H1 (cell line): ENCODE measurements around the gene TMEM108. TPM values are rescaled to one million over a fixed set of nuclear protein-coding genes. Genes with fewer than 3 reads are reported as not detected.
A peak's percentile ranks its signal among the peaks of the same experiment; 100 is the strongest.

Source experiments
- CTCF ChIA-PET: fragments of 300-600 bp; sonication (Branson Sonifier 250); formaldehyde crosslinking; loops from one replicate; lab custom pipeline; 2021; ENCODE audit not compliant: partially characterized antibody; lab: Charles Lee
- POLR2A ChIA-PET: fragments of 300-600 bp; sonication (Branson Sonifier 250); formaldehyde crosslinking; loops from one replicate; lab custom pipeline; 2021; ENCODE audit warnings: inconsistent platforms; ENCODE audit not compliant: partially characterized antibody; lab: Charles Lee
- DNase-seq, 2 experiments: peaks; one replicate each; pipeline versions ENCODE4 v3.0.0 to v3.0.0-alpha.2; 2010 to 2022; ENCODE audit warnings: low spot score in 2 of 2, low read depth in 1 of 2, mixed read lengths in 1 of 2
- FAIRE-seq: peaks from 2 replicates; lab custom pipeline; 2011; peaks lifted over from hg19 to GRCh38; lab: Jason Lieb, UNC
- H2AFZ ChIP-seq: 2 replicates; pipeline ENCODE4 v1.8.1; 2012; ENCODE audit warnings: low read length, inconsistent platforms
- H2AK5ac ChIP-seq: 2 replicates; pipeline ENCODE4 v1.6.1; 2013; ENCODE audit warnings: low read depth, low read length
- H2BK120ac ChIP-seq: replicated peaks from 2 replicates; pipeline ENCODE3; 2013; ENCODE audit warnings: low read depth, low read length, inconsistent platforms
- H2BK12ac ChIP-seq: 2 replicates; pipeline ENCODE4 v1.6.1; 2013; ENCODE audit warnings: low read depth, low read length
- H2BK15ac ChIP-seq: 2 replicates; pipeline ENCODE4 v1.6.1; 2013; ENCODE audit warnings: low read length
- H2BK20ac ChIP-seq: 2 replicates; pipeline ENCODE4 v1.6.1; 2013; ENCODE audit warnings: low read length
- H2BK5ac ChIP-seq: 2 replicates; pipeline ENCODE4 v1.6.1; 2013; ENCODE audit warnings: low read depth, low read length
- H3K14ac ChIP-seq: 2 replicates; pipeline ENCODE4 v1.6.1; 2013; ENCODE audit warnings: inconsistent platforms; ENCODE audit not compliant: insufficient read length
- H3K18ac ChIP-seq: 2 replicates; pipeline ENCODE4 v1.6.1; 2013; ENCODE audit warnings: low read length; ENCODE audit errors: extremely low read depth
- H3K23ac ChIP-seq: 2 replicates; pipeline ENCODE4 v1.6.1; 2013; ENCODE audit warnings: inconsistent platforms; ENCODE audit not compliant: insufficient read length
- H3K23me2 ChIP-seq: 2 replicates; pipeline ENCODE4 v1.6.1; 2013; ENCODE audit warnings: low read depth, low read length
- H3K27ac ChIP-seq: 2 replicates; pipeline ENCODE4 v1.6.1; 2011; ENCODE audit warnings: low read depth, low read length, inconsistent platforms
- H3K27me3 ChIP-seq, 4 experiments: replicated peaks in 1 of 4; 1 replicate in 1 of 4; 2 replicates in 3 of 4; pipeline versions ENCODE4 v1.6.1 to v1.8.1; 2011 to 2013; ENCODE audit warnings: low read length in 3 of 4, mild to moderate bottlenecking in 3 of 4, inconsistent platforms in 2 of 4, mixed read lengths in 2 of 4, moderate library complexity in 1 of 4; ENCODE audit not compliant: control insufficient read depth in 3 of 4, insufficient read depth in 3 of 4; ENCODE audit errors: extremely low read depth in 1 of 4
- H3K36me3 ChIP-seq, 4 experiments: 2 replicates each; pipeline versions ENCODE4 v1.6.1 to v1.8.1; 2011 to 2013; ENCODE audit warnings: mild to moderate bottlenecking in 4 of 4, low read length in 3 of 4, moderate library complexity in 2 of 4, control low read depth in 1 of 4, inconsistent platforms in 1 of 4; ENCODE audit not compliant: insufficient read depth in 4 of 4, control insufficient read depth in 2 of 4
- H3K4ac ChIP-seq: replicated peaks from 2 replicates; pipeline ENCODE3; 2013; ENCODE audit warnings: low read length, low read depth, mixed read lengths, inconsistent platforms; ENCODE audit not compliant: insufficient read length
- H3K4me1 ChIP-seq, 4 experiments: replicated peaks in 1 of 4; 1 replicate in 1 of 4; 2 replicates in 3 of 4; pipeline versions ENCODE4 v1.6.1 to v1.8.1; 2011 to 2013; ENCODE audit warnings: low read length in 3 of 4, inconsistent platforms in 2 of 4, mixed read lengths in 1 of 4; ENCODE audit not compliant: insufficient read depth in 4 of 4, control insufficient read depth in 3 of 4
- H3K4me2 ChIP-seq, 2 experiments: 2 replicates each; pipeline versions ENCODE4 v1.6.1 to v1.8.1; 2011 to 2013; ENCODE audit warnings: low read depth in 2 of 2, low read length in 2 of 2, control low read depth in 1 of 2, inconsistent platforms in 1 of 2, mild to moderate bottlenecking in 1 of 2; ENCODE audit not compliant: insufficient read depth in 1 of 2
- H3K4me3 ChIP-seq, 4 experiments: fragments of 200-600, 300-600 bp in 1 of 4; sonication (generic), shearing (Covaris generic), sonication (Bioruptor Twin) in 1 of 4; 2 replicates each; pipeline versions ENCODE4 v1.5.1 to v1.8.1; 2011 to 2016; ENCODE audit warnings: low read length in 4 of 4, low read depth in 3 of 4, control low read depth in 2 of 4, inconsistent platforms in 2 of 4, mild to moderate bottlenecking in 2 of 4, mixed read lengths in 1 of 4, moderate library complexity in 1 of 4; ENCODE audit not compliant: insufficient read depth in 2 of 4; ENCODE audit errors: extremely low read depth in 1 of 4
- H3K56ac ChIP-seq: replicated peaks from 2 replicates; pipeline ENCODE3; 2013; ENCODE audit warnings: low read depth, mild to moderate bottlenecking, mixed read lengths, low read length, inconsistent platforms; ENCODE audit not compliant: insufficient read length
- H3K79me1 ChIP-seq: 2 replicates; pipeline ENCODE4 v1.6.1; 2013; ENCODE audit warnings: low read depth, low read length, control low read depth
- H3K79me2 ChIP-seq, 2 experiments: 2 replicates each; pipeline versions ENCODE4 v1.6.1 to v1.8.1; 2012 to 2013; ENCODE audit warnings: low read length in 2 of 2, mild to moderate bottlenecking in 2 of 2, inconsistent platforms in 1 of 2; ENCODE audit not compliant: insufficient read depth in 2 of 2, control insufficient read depth in 1 of 2
- H3K9ac ChIP-seq, 4 experiments: replicated peaks in 1 of 4; 1 replicate in 1 of 4; 2 replicates in 3 of 4; pipeline versions ENCODE4 v1.6.1 to v1.8.1; 2011 to 2013; ENCODE audit warnings: low read depth in 3 of 4, low read length in 3 of 4, control low read depth in 2 of 4, mild to moderate bottlenecking in 2 of 4, moderate library complexity in 2 of 4, inconsistent platforms in 1 of 4; ENCODE audit errors: extremely low read depth in 1 of 4
- H3K9me3 ChIP-seq, 2 experiments: 2 replicates each; pipeline versions ENCODE4 v1.6.1 to v1.8.1; 2012 to 2013; ENCODE audit warnings: mild to moderate bottlenecking in 2 of 2, moderate library complexity in 2 of 2, control low read depth in 1 of 2, inconsistent platforms in 1 of 2, low read depth in 1 of 2, low read length in 1 of 2, mixed read lengths in 1 of 2; ENCODE audit not compliant: insufficient read depth in 2 of 2
- H4K20me1 ChIP-seq, 2 experiments: replicated peaks in 1 of 2; 2 replicates each; pipeline versions ENCODE3 to v1.8.1; 2011 to 2013; ENCODE audit warnings: inconsistent platforms in 2 of 2, low read length in 2 of 2, mild to moderate bottlenecking in 1 of 2; ENCODE audit not compliant: insufficient read depth in 2 of 2, control insufficient read depth in 1 of 2
- H4K5ac ChIP-seq: 2 replicates; pipeline ENCODE4 v1.6.1; 2013; ENCODE audit warnings: low read length, low read depth, mixed read lengths, inconsistent platforms; ENCODE audit not compliant: insufficient read length
- H4K8ac ChIP-seq: 2 replicates; pipeline ENCODE4 v1.8.0; 2013; ENCODE audit warnings: mild to moderate bottlenecking, moderate library complexity, low read length, inconsistent platforms; ENCODE audit not compliant: insufficient read depth; ENCODE audit errors: extremely low read depth
- H4K91ac ChIP-seq: replicated peaks from 2 replicates; pipeline ENCODE3; 2013; ENCODE audit warnings: low read length, mixed read lengths, inconsistent platforms; ENCODE audit not compliant: insufficient read length
- ATF3 ChIP-seq: IDR thresholded peaks from 2 replicates; pipeline ENCODE4 v1.6.1; 2011; ENCODE audit warnings: low read depth, mild to moderate bottlenecking, low read length; ENCODE audit not compliant: insufficient read depth
- CHD2 ChIP-seq: IDR thresholded peaks from 2 replicates; pipeline ENCODE4 v1.6.1; 2012; ENCODE audit warnings: low read length, improper control_type of control experiment
- CREB1 ChIP-seq: IDR thresholded peaks from 2 replicates; pipeline ENCODE4 v1.6.1; 2012; ENCODE audit warnings: inconsistent platforms
- EGR1 ChIP-seq: IDR thresholded peaks from 2 replicates; pipeline ENCODE4 v1.6.1; 2011; ENCODE audit warnings: low read depth, low read length, borderline replicate concordance
- EP300 ChIP-seq, 2 experiments: IDR thresholded peaks; 1 replicate in 1 of 2; 2 replicates in 1 of 2; pipeline ENCODE4 v1.6.1; 2011 to 2012; ENCODE audit warnings: low read depth in 2 of 2, low read length in 2 of 2, mild to moderate bottlenecking in 2 of 2, borderline replicate concordance in 1 of 2, inconsistent platforms in 1 of 2, moderate library complexity in 1 of 2
- GABPA ChIP-seq: IDR thresholded peaks from 2 replicates; pipeline ENCODE4 v1.6.1; 2011; ENCODE audit warnings: mild to moderate bottlenecking, low read length, moderate library complexity, borderline replicate concordance; ENCODE audit not compliant: insufficient read depth
- KDM5A ChIP-seq: fragments of 200-600 bp; IDR thresholded peaks from 2 replicates; pipeline ENCODE4 v1.7.1; 2012; ENCODE audit warnings: mild to moderate bottlenecking, low read length, inconsistent platforms, mixed read lengths
- PHF8 ChIP-seq: fragments of 200-600 bp; sonication (generic); conservative IDR thresholded peaks from 2 replicates; pipeline ENCODE4 v1.7.1; 2012; ENCODE audit warnings: low read depth, mild to moderate bottlenecking, inconsistent platforms, low read length, moderate library complexity
- SIX5 ChIP-seq: IDR thresholded peaks from 2 replicates; pipeline ENCODE4 v1.6.1; 2011; ENCODE audit warnings: mild to moderate bottlenecking, low read depth, low read length
- SP2 ChIP-seq: IDR thresholded peaks from 2 replicates; pipeline ENCODE4 v1.6.1; 2012; ENCODE audit warnings: mild to moderate bottlenecking, low read length, inconsistent platforms
- TAF1 ChIP-seq: IDR thresholded peaks from 2 replicates; pipeline ENCODE4 v1.6.1; 2011; ENCODE audit warnings: mild to moderate bottlenecking, low read depth, low read length
- YY1 ChIP-seq: IDR thresholded peaks from 2 replicates; pipeline ENCODE4 v1.6.1; 2011; ENCODE audit warnings: low read depth, mild to moderate bottlenecking, low read length
- WGBS, 2 experiments: shearing (Covaris generic) in 1 of 2; methylation state at CpG; one replicate each; pipeline versions ENCODE4 v1.1.6 to v1.1.7; 2013 to 2015; ENCODE audit warnings: low lambda C conversion rate in 2 of 2, mixed read lengths in 2 of 2, inconsistent platforms in 1 of 2, low coverage in 1 of 2, missing lambda C conversion rate in 1 of 2; ENCODE audit not compliant: insufficient replicate concordance in 2 of 2, insufficient coverage in 1 of 2, insufficient read length in 1 of 2; ENCODE audit errors: extremely low coverage in 1 of 2, missing lambda C conversion rate in 1 of 2; 5-methylcytosine and 5-hydroxymethylcytosine counted together
- polyA plus RNA-seq, 7 experiments: library from polyadenylated mRNA; depleted of rRNA in 3 of 7; stranded (reverse) in 5 of 7; unstranded in 2 of 7; fragments of >200 nt in 5 of 7; fragments of 200-250 nt in 2 of 7; gene quantifications; 1 replicate in 5 of 7; 2 replicates in 1 of 7; 4 replicates in 1 of 7; pipeline versions ENCODE4 v1.2.1 to v1.2.3, GENCODE V29; 2011 to 2013; ENCODE audit warnings: missing spikeins in 2 of 7, mixed read lengths in 2 of 7
- total RNA-seq: library from RNA; stranded (reverse); fragmentation: NEBNext Ultra II Directional; extraction: Animal tissue kit (Norgen Biotek cat#: 25700); gene quantifications from 2 replicates; pipeline ENCODE4 v1.2.1, GENCODE V29; 2021
- TF ChIP-seq, protein P1 (sequence below): IDR thresholded peaks from 2 replicates; pipeline ENCODE4 v1.6.1; 2012; ENCODE audit warnings: inconsistent platforms

TMEM108 gene
- total and polyA plus RNA-seq, 2 of the 8 experiments (the other 6 are each of a cell fraction or from before 2014, with no cell fraction given): 14.3 to 16.2 TPM

DNA sequence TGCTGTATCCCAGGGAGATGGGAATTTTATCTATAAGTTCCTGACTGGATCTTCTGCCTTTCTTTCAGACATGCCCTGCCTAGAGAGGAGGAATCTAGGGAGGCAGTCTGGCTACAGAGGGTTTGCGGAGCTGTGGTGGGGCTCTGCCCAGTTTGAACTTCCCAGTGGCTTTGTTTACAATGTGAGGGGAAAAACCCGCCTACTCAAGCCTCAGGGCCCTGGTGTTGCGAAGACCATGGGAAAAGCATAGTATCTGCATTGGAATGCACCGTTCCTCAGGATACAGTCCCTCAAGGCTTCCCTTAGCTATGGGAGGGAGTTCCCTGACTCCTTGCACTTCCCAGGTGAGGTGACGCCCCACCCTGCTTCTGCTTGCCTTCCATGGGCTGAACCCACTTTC is 168.7 kb downstream of the TMEM108 start:
- H2BK15ac ChIP-seq: no peak overlapping the region
- H3K79me2 ChIP-seq: no peaks in the 10 kb centered on the region
- no peak overlapping the region; the same call in 1 of the 2 replicates for H4K8ac ChIP-seq
- H3K9ac ChIP-seq: no peak overlapping the region
- ChIA-PET POLR2A (interaction anchor here (1.4 kb wide), 1 partner anchor 41 kb away, joined by 3 read pairs; no protein-coding TSS in a partner anchor), CTCF (interaction anchor here (0.6 to 1.5 kb wide), 3 partner anchors 160 to 480 kb away, joined by 3 read pairs; no protein-coding TSS in a partner anchor)
- H4K91ac ChIP-seq: no peak overlapping the region
- H4K5ac ChIP-seq: no peak overlapping the region
- no peak overlapping the region for H3K56ac ChIP-seq
- no peak overlapping the region for H2AK5ac ChIP-seq
- no peak overlapping the region; the same call in 1 of the 2 replicates for H3K27ac ChIP-seq
- H2BK12ac ChIP-seq: 0 out of 2 replicates have a peak overlapping the region, but pooled peaks have one; percentile 75
- DNase-seq (peak in 1 of 2 experiments; percentile 56), FAIRE-seq (no peak)
- H3K79me1 ChIP-seq: no peaks in the 10 kb centered on the region
- H3K36me3 ChIP-seq: no peaks in the 10 kb centered on the region
- H3K23ac ChIP-seq: no peak overlapping the region
- H3K4me3 ChIP-seq: peak overlapping the region in 1 of 4 experiments; percentile 32; a peak in 1 of 8 replicates
- no peaks in the 10 kb centered on the region for H4K20me1 ChIP-seq
- no peak overlapping the region for H2BK120ac ChIP-seq
- H3K27me3 ChIP-seq: no peaks in the 10 kb centered on the region
- H2BK5ac ChIP-seq: peak overlapping the region; percentile 68; the same call in 1 of the 2 replicates
- H3K4me1 ChIP-seq: peaks cover 0 to 11% (median 7%) of the 10 kb centered on the region in 4 experiments; a peak in 3 of 7 replicates
- H3K9me3 ChIP-seq: no peaks in the 10 kb centered on the region
- H3K4ac ChIP-seq: no peak overlapping the region
- H2BK20ac ChIP-seq: 0 out of 2 replicates have a peak overlapping the region, but pooled peaks have one; percentile 0
- H3K14ac ChIP-seq: no peak overlapping the region
- H2AFZ ChIP-seq: no peak overlapping the region
- WGBS, 2 experiments: 30% methylated on average over 5 of the region's 5 CpGs; no CpG with 5 or more reads in 1 of the 2 experiments
- no peaks in the 10 kb centered on the region for H3K23me2 ChIP-seq
- H3K4me2 ChIP-seq: peak overlapping the region; percentile 3 to 36; a peak in 2 of 4 replicates
- H3K18ac ChIP-seq: no peak overlapping the region
- TF ChIP-seq YY1: 0 out of 2 replicates have a peak, but pooled peaks have one; percentile 12
- no peak for TF ChIP-seq EP300 (IDR thresholded peaks at IDR 0.05; ENCODE audit: borderline replicate concordance in 1 of 2, low read depth in 2 of 2, low read length in 2 of 2)
- no peak for TF ChIP-seq GABPA
- peak; percentile 28; the same call in 1 of the 2 replicates for TF ChIP-seq TAF1
- TF ChIP-seq SIX5: no peak
- TF ChIP-seq EGR1: peak; percentile 30; the same call in 1 of the 2 replicates
- TF ChIP-seq ATF3: no peak
- no peak for TF ChIP-seq SP2
- TF ChIP-seq, protein P1, sequence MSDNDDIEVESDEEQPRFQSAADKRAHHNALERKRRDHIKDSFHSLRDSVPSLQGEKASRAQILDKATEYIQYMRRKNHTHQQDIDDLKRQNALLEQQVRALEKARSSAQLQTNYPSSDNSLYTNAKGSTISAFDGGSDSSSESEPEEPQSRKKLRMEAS: peak; percentile 30; the same call in 1 of the 2 replicates
- TF ChIP-seq CREB1: no peak
- TF ChIP-seq KDM5A: no peak
- TF ChIP-seq PHF8: no peak
- no peak for TF ChIP-seq CHD2
